Neural progenitor cell (in vitro differentiated cells): ENCODE measurements around the gene TUSC2.

Experiments
- CTCF ChIP-seq: fragments of 200-600 bp; sonication (generic); IDR thresholded peaks from 2 replicates; pipeline ENCODE4 v1.5.1; 2017; ENCODE audit warnings: antibody characterized with exemption, mild to moderate bottlenecking
- EZH2 ChIP-seq: fragments of 200-600 bp; sonication (generic); IDR thresholded peaks from 2 replicates; pipeline ENCODE4 v1.6.1; 2017; ENCODE audit warnings: antibody characterized with exemption, mild to moderate bottlenecking, moderate library complexity
- EZH2phosphoT487 ChIP-seq: fragments of 200-600 bp; sonication (generic); IDR thresholded peaks from 2 replicates; pipeline ENCODE4 v1.6.1; 2017; ENCODE audit warnings: antibody characterized with exemption

- TF ChIP-seq CTCF (no peak), EZH2phosphoT487 (no peak), EZH2 (no peak)
These were observed 28.4 kb downstream of the TUSC2 start for GRCh38 chr3:50299638-50299928.
